IMR-90 (cell line): ENCODE data around the gene MLLT3. TPM values are rescaled to one million over a fixed set of nuclear protein-coding genes. Genes with fewer than 3 reads are reported as not detected.
A peak's percentile ranks its signal among the peaks of the same experiment; 100 is the strongest.

Experiments
- ATAC-seq: fragments of 200-7000 bp; cut with Tn5 transposase; 2 replicates; pipeline ENCODE4 v1.9.1; 2020; ENCODE audit warnings: low read depth, mild to moderate bottlenecking, moderate library complexity
- BruUV-seq: library from RNA; stranded (reverse); fragments of 400-500 nt; replicated peaks from 2 replicates; lab custom pipeline; 2021; lab: Mats Ljungman, UMichigan
- CTCF ChIA-PET: fragments of 300-600 bp; formaldehyde crosslinking; extraction: SDS; loops from one replicate; lab custom pipeline; 2021; ENCODE audit warnings: antibody characterized with exemption; lab: Yijun Ruan, JAX
- POLR2A ChIA-PET: fragments of 300-600 bp; sonication (Branson Sonifier 250); formaldehyde crosslinking; loops from one replicate; lab custom pipeline; 2022; ENCODE audit warnings: antibody characterized with exemption; ENCODE audit not compliant: unreplicated experiment; lab: Charles Lee
- DNase-seq: peaks from one replicate; pipeline ENCODE4 v3.0.0; 2013
- H2AFZ ChIP-seq: replicated peaks from 2 replicates; pipeline ENCODE3; 2013; ENCODE audit warnings: low read length, mild to moderate bottlenecking; ENCODE audit not compliant: poor library complexity
- H2AK5ac ChIP-seq: 2 replicates; pipeline ENCODE4 v1.6.1; 2013; ENCODE audit warnings: low read depth, low read length, inconsistent platforms
- H2AK9ac ChIP-seq: replicated peaks from 2 replicates; pipeline ENCODE3; 2013; ENCODE audit warnings: mild to moderate bottlenecking, low read depth, low read length, moderate library complexity; ENCODE audit not compliant: poor library complexity
- H2BK120ac ChIP-seq: 2 replicates; pipeline ENCODE4 v1.6.1; 2013; ENCODE audit warnings: low read depth, low read length, inconsistent platforms
- H2BK15ac ChIP-seq: 3 replicates; pipeline ENCODE4 v1.6.1; 2013; ENCODE audit warnings: low read depth, low read length, inconsistent platforms
- H2BK20ac ChIP-seq: 2 replicates; pipeline ENCODE4 v1.6.1; 2013; ENCODE audit warnings: low read depth, mild to moderate bottlenecking, inconsistent platforms, low read length, moderate library complexity
- H2BK5ac ChIP-seq: 2 replicates; pipeline ENCODE4 v1.6.1; 2013; ENCODE audit warnings: mild to moderate bottlenecking, low read depth, low read length, inconsistent platforms; ENCODE audit not compliant: poor library complexity, severe bottlenecking
- H3K14ac ChIP-seq: replicated peaks from 2 replicates; pipeline ENCODE4 v1.6.1; 2013; ENCODE audit warnings: low read depth, low read length, inconsistent platforms
- H3K18ac ChIP-seq: 2 replicates; pipeline ENCODE4 v1.6.1; 2013; ENCODE audit warnings: low read depth, low read length, control low read depth
- H3K23ac ChIP-seq: 2 replicates; pipeline ENCODE4 v1.6.1; 2013; ENCODE audit warnings: low read depth, low read length, inconsistent platforms
- H3K27ac ChIP-seq: 2 replicates; pipeline ENCODE4 v1.5.1; 2013; ENCODE audit warnings: mild to moderate bottlenecking, control low read depth, low read length; ENCODE audit not compliant: insufficient read depth
- H3K27me3 ChIP-seq: 2 replicates; pipeline ENCODE4 v1.6.1; 2013; ENCODE audit warnings: low read length; ENCODE audit not compliant: control insufficient read depth, insufficient read depth
- H3K36me3 ChIP-seq: 2 replicates; pipeline ENCODE4 v1.6.1; 2013; ENCODE audit warnings: low read length, mixed read lengths; ENCODE audit not compliant: control insufficient read depth, insufficient read depth
- H3K4ac ChIP-seq: 2 replicates; pipeline ENCODE4 v1.6.1; 2013; ENCODE audit warnings: low read depth, low read length, inconsistent platforms
- H3K4me1 ChIP-seq: 2 replicates; pipeline ENCODE4 v1.6.1; 2013; ENCODE audit warnings: low read length, mixed read lengths; ENCODE audit not compliant: control insufficient read depth, insufficient read depth
- H3K4me2 ChIP-seq: 2 replicates; pipeline ENCODE4 v1.6.1; 2013; ENCODE audit warnings: low read depth, mild to moderate bottlenecking, control low read depth, low read length, moderate library complexity
- H3K4me3 ChIP-seq: 2 replicates; pipeline ENCODE4 v1.5.1; 2013; ENCODE audit warnings: low read depth, mild to moderate bottlenecking, control low read depth, low read length, moderate library complexity; ENCODE audit not compliant: insufficient read depth
- H3K56ac ChIP-seq: 2 replicates; pipeline ENCODE4 v1.6.1; 2013; ENCODE audit warnings: low read length, inconsistent platforms; ENCODE audit not compliant: insufficient read depth; ENCODE audit errors: extremely low read depth
- H3K79me1 ChIP-seq, 2 experiments: 2 replicates each; pipeline ENCODE4 v1.6.1; 2013; ENCODE audit warnings: low read length in 2 of 2, inconsistent platforms in 1 of 2, low read depth in 1 of 2
- H3K9ac ChIP-seq: 2 replicates; pipeline ENCODE4 v1.6.1; 2013; ENCODE audit warnings: low read depth, low read length, control low read depth
- H3K9me1 ChIP-seq: 2 replicates; pipeline ENCODE4 v1.6.1; 2013; ENCODE audit warnings: low read length, inconsistent platforms; ENCODE audit not compliant: insufficient read depth
- H3K9me3 ChIP-seq: 2 replicates; pipeline ENCODE4 v1.6.1; 2013; ENCODE audit warnings: low read length; ENCODE audit not compliant: control insufficient read depth, insufficient read depth
- H4K20me1 ChIP-seq: 2 replicates; pipeline ENCODE4 v1.6.1; 2013; ENCODE audit warnings: low read length, inconsistent platforms; ENCODE audit not compliant: insufficient read depth
- H4K5ac ChIP-seq: 2 replicates; pipeline ENCODE4 v1.6.1; 2013; ENCODE audit warnings: mild to moderate bottlenecking, low read depth, low read length, control low read depth
- H4K8ac ChIP-seq, 2 experiments: 2 replicates each; pipeline ENCODE4 v1.6.1; 2013; ENCODE audit warnings: low read depth in 2 of 2, low read length in 2 of 2, control low read depth in 1 of 2, inconsistent platforms in 1 of 2
- H4K91ac ChIP-seq: 2 replicates; pipeline ENCODE4 v1.6.1; 2013; ENCODE audit warnings: low read depth, low read length, inconsistent platforms; ENCODE audit not compliant: insufficient read depth
- BHLHE40 ChIP-seq: fragments of 150-350 bp; IDR thresholded peaks from 2 replicates; pipeline ENCODE4 v1.6.1; 2016; ENCODE audit warnings: mild to moderate bottlenecking, low read depth, low read length
- CTCF ChIP-seq: conservative IDR thresholded peaks from 2 replicates; pipeline ENCODE4 v1.5.1; 2012; ENCODE audit warnings: mild to moderate bottlenecking, low read depth, low read length, improper control_type of control experiment
- FOS ChIP-seq: fragments of 150-350 bp; IDR thresholded peaks from 2 replicates; pipeline ENCODE4 v1.6.1; 2016; ENCODE audit warnings: low read depth, low read length
- MAZ ChIP-seq: IDR thresholded peaks from 2 replicates; pipeline ENCODE4 v1.6.1; 2012; ENCODE audit warnings: low read depth, mild to moderate bottlenecking, low read length, improper control_type of control experiment, moderate library complexity, borderline replicate concordance
- MXI1 ChIP-seq: IDR thresholded peaks from 2 replicates; pipeline ENCODE4 v1.6.1; 2012; ENCODE audit warnings: low read depth, mild to moderate bottlenecking, low read length, moderate library complexity, borderline replicate concordance
- NFE2L2 ChIP-seq: fragments of 150-350 bp; IDR thresholded peaks from 2 replicates; pipeline ENCODE4 v1.6.1; 2016; ENCODE audit warnings: low read depth, mild to moderate bottlenecking, low read length
- POLR2A ChIP-seq: IDR thresholded peaks from 2 replicates; pipeline ENCODE4 v1.6.1; 2012; ENCODE audit warnings: mild to moderate bottlenecking, low read depth, low read length
- RFX5 ChIP-seq: IDR thresholded peaks from 2 replicates; pipeline ENCODE4 v1.8.0; 2012; ENCODE audit warnings: low read depth, mild to moderate bottlenecking, low read length, moderate library complexity
- WGBS, 2 experiments: methylation state at CpG; one replicate each; pipeline versions ENCODE4 v1.1.5 to v1.1.7; 2013; ENCODE audit warnings: missing lambda C conversion rate in 2 of 2; ENCODE audit not compliant: insufficient read length in 1 of 2; ENCODE audit errors: extremely low coverage in 2 of 2; 5-methylcytosine and 5-hydroxymethylcytosine counted together
- dilution Hi-C: fragments of 300-500 bp; cut with HindIII; formaldehyde crosslinking; loops from one replicate; pipeline ENCODE4 v1.14.3; 2018; ENCODE audit warnings: low sequenced_read_pairs; ENCODE audit not compliant: unreplicated experiment
- in situ Hi-C: fragments of 300-500 bp; cut with MboI; formaldehyde crosslinking; loops from 3 replicates; pipeline ENCODE4 v1.14.3; 2019; ENCODE audit warnings: low sequenced_read_pairs, inconsistent platforms, mixed read lengths
- intact Hi-C: fragments of 100-400 bp; cut with micrococcal nuclease; formaldehyde crosslinking; loops from 2 replicates; pipeline ENCODE4 v1.10.0; 2022
- polyA plus RNA-seq, 3 experiments: library from polyadenylated mRNA; depleted of rRNA; stranded (reverse); fragments of >200 nt; gene quantifications; 2 replicates each; pipeline ENCODE4 v1.2.3, GENCODE V29; 2012; ENCODE audit warnings: low replicate concordance in 1 of 3
- total RNA-seq: library from RNA; depleted of rRNA; stranded (reverse); fragments of >200 nt; gene quantifications from 2 replicates; pipeline ENCODE4 v1.2.3, GENCODE V29; 2012
- TF ChIP-seq, protein P1 (sequence below): fragments of 150-350 bp; IDR thresholded peaks from 2 replicates; pipeline ENCODE4 v1.6.1; 2016; ENCODE audit warnings: low read depth, mild to moderate bottlenecking, low read length, moderate library complexity, borderline replicate concordance

MLLT3 gene
- total and polyA plus RNA-seq, 2 of the 4 experiments (the other 2 are of a cell fraction): 10.4 to 21.1 TPM

DNA sequence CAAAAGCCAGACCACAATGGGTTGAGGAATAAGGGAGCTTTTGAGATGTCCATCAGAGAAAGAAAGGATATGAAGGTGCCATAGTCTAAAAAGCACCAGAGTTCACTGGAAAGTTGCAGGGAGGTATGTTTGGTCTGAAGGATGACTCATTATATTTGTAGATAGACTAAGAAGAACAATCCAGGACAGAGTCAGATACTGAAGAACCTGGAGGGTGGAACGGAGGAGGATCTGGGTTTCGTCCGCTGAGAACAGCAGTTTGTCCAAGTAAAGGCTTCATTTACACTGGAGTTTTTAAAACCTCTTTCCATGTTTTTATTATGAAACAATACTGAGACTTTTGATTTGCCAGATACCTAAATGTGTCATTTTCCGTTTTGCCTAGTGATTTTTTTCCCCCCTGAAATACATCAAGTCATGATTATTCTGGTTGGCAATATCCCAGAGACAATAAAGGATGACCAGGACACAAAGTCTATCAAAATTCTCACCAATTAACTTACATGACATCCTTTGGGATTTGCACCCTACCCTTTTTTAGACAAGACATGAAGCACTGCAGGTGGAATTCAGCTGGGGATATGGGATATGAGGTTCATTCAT lies 219.9 kb downstream of the MLLT3 start:
- Histone ChIP-seq H3K27ac (no peak overlapping the region), H3K9me1 (no peaks in the 10 kb centered on the region), H2AK5ac (no peak overlapping the region), H2BK5ac (no peak overlapping the region), H3K23ac (no peak overlapping the region), H3K18ac (no peak overlapping the region), H3K27me3 (no peaks in the 10 kb centered on the region), H3K4me3 (no peak overlapping the region), H3K9me3 (no peaks in the 10 kb centered on the region), H3K79me1 (no peaks in the 10 kb centered on the region), H4K5ac (no peak overlapping the region), H4K91ac (no peak overlapping the region), H2AK9ac (no peak overlapping the region), H3K56ac (no peak overlapping the region), H3K4me2 (no peak overlapping the region), H4K8ac (no peak overlapping the region), H4K20me1 (no peaks in the 10 kb centered on the region), H3K14ac (no peak overlapping the region), H2BK15ac (no peak overlapping the region), H2BK120ac (no peak overlapping the region), H3K4ac (no peak overlapping the region), H3K9ac (no peak overlapping the region), H2AFZ (no peak overlapping the region), H3K4me1 (no peaks in the 10 kb centered on the region), H3K36me3 (no peaks in the 10 kb centered on the region), H2BK20ac (no peak overlapping the region)
- ATAC-seq (peak; percentile 40), DNase-seq (peak; percentile 8)
- BruUV-seq: no TSS peak
- dilution Hi-C loops: no loop called here
- ChIA-PET POLR2A (no interaction called here), CTCF (no interaction called here)
- no peak for TF ChIP-seq MXI1
- no peak for TF ChIP-seq NFE2L2
- TF ChIP-seq, protein P1, sequence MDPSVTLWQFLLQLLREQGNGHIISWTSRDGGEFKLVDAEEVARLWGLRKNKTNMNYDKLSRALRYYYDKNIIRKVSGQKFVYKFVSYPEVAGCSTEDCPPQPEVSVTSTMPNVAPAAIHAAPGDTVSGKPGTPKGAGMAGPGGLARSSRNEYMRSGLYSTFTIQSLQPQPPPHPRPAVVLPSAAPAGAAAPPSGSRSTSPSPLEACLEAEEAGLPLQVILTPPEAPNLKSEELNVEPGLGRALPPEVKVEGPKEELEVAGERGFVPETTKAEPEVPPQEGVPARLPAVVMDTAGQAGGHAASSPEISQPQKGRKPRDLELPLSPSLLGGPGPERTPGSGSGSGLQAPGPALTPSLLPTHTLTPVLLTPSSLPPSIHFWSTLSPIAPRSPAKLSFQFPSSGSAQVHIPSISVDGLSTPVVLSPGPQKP: no peak
- no peak for TF ChIP-seq FOS
- TF ChIP-seq BHLHE40: no peak
- TF ChIP-seq POLR2A: no peak
- TF ChIP-seq RFX5: no peak
- no peak for TF ChIP-seq MAZ
- TF ChIP-seq CTCF: no peak
- WGBS, 2 experiments: no CpG with 5 or more reads among the region's 4 CpGs
- intact Hi-C loops: no loop called here
- in situ Hi-C loops: no loop called here
